ENCODE results near the gene FRRS1. TPM values are rescaled to one million over a fixed set of nuclear protein-coding genes. Genes with fewer than 3 reads are reported as not detected.

The FRRS1 gene
- total RNA-seq, 1 experiment from 2014 or later: 7.2 TPM

DNA sequence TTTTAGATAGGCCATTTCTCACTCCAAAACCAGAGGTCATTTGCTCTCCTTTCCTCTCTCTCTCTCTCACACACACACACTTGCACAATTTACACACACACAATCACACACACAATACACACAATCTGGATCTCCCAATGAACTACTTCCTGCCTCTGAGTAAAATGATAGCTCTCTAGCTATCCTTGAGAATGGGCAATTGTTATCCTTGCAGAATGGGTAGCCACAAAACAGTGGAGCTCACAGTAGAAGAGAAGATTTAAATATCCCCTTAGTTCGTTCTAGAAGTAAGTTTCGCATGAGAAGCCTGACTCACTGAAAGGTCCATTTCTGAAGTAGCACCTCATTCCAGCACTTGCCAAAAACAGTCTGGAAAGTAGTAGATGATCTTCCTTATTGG, 102.9 kb downstream of the FRRS1 start:
- Mint-ChIP-seq H3K27ac (ENCODE audit: low read depth, unreplicated experiment) (peak overlapping the region; percentile 95), H3K27me3 (ENCODE audit: insufficient read depth, unreplicated experiment) (no peaks in the 10 kb centered on the region), H3K9me3 (ENCODE audit: unreplicated experiment) (no peaks in the 10 kb centered on the region), H3K4me1 (ENCODE audit: insufficient read depth, unreplicated experiment) (peaks cover 29% of the 10 kb centered on the region), H3K36me3 (ENCODE audit: insufficient read depth, unreplicated experiment) (peaks cover 6% of the 10 kb centered on the region), H3K4me3 (ENCODE audit: unreplicated experiment) (peak overlapping the region; percentile 19)
- no peak for DNase-seq (ENCODE audit: unreplicated experiment)
- CTCF ChIA-PET: interaction anchor here (0.6 to 1.8 kb wide), 7 partner anchors 10 to 535 kb away, joined by 3 to 8 read pairs (median 4); no protein-coding TSS in a partner anchor
- no TSS peak for BruUV-seq (replicated peaks)
- TF ChIP-seq, protein P1, sequence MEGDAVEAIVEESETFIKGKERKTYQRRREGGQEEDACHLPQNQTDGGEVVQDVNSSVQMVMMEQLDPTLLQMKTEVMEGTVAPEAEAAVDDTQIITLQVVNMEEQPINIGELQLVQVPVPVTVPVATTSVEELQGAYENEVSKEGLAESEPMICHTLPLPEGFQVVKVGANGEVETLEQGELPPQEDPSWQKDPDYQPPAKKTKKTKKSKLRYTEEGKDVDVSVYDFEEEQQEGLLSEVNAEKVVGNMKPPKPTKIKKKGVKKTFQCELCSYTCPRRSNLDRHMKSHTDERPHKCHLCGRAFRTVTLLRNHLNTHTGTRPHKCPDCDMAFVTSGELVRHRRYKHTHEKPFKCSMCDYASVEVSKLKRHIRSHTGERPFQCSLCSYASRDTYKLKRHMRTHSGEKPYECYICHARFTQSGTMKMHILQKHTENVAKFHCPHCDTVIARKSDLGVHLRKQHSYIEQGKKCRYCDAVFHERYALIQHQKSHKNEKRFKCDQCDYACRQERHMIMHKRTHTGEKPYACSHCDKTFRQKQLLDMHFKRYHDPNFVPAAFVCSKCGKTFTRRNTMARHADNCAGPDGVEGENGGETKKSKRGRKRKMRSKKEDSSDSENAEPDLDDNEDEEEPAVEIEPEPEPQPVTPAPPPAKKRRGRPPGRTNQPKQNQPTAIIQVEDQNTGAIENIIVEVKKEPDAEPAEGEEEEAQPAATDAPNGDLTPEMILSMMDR (IDR thresholded peaks at IDR 0.05; ENCODE audit: unreplicated experiment): no peak
- intact Hi-C loops (cut with micrococcal nuclease): no loop called here
- POLR2A ChIA-PET: interaction anchor here (0.6 to 7.8 kb wide), 12 partner anchors 9 to 388 kb away, joined by 3 to 148 read pairs (median 6); partner anchors contain the start of genes FRRS1 and PALMD

DNA sequence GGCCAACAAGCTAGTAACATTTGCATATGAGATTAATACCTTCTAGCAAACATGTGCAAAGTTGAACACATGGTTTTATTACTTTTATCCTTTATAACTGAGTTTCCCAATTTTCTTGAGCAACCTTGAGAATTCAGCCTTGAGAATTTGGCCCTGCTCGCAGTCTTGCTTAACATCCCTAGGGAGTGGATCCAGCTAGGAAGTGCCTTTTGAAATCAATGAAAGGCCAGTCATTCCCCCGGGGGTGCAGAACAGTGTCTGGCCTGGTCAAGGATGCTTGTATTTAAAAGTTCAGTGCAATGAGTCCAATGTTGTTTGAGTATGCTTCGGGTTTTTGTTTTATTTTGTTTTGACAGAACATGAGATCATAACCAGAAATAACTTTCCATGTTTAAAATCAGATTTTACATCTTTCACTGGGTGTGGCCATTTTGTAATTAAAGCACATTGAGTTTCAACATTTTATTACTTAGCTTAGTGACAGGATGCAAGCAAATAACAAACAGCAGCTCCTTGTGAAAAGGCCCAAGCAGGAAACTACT, 103.8 kb downstream of the FRRS1 start:
- ChIA-PET CTCF (interaction anchor here (1.1 to 6.8 kb wide), 5 partner anchors 9 to 118 kb away, joined by 3 to 38 read pairs (median 7); partner anchors contain the start of gene PALMD), POLR2A (interaction anchor here (0.7 to 7.8 kb wide), 15 partner anchors 9 to 118 kb away, joined by 3 to 148 read pairs (median 7); partner anchors contain the start of genes FRRS1 and PALMD)
- no TSS peak for BruUV-seq (replicated peaks)
- Mint-ChIP-seq H3K9me3 (ENCODE audit: unreplicated experiment) (no peaks in the 10 kb centered on the region), H3K36me3 (ENCODE audit: insufficient read depth, unreplicated experiment) (peaks cover 6% of the 10 kb centered on the region), H3K4me1 (ENCODE audit: insufficient read depth, unreplicated experiment) (peaks cover 29% of the 10 kb centered on the region), H3K4me3 (ENCODE audit: unreplicated experiment) (no peak overlapping the region), H3K27me3 (ENCODE audit: insufficient read depth, unreplicated experiment) (no peaks in the 10 kb centered on the region), H3K27ac (ENCODE audit: low read depth, unreplicated experiment) (peak overlapping the region; percentile 95)
- intact Hi-C loops (cut with micrococcal nuclease): no loop called here
- TF ChIP-seq, protein P1 (IDR thresholded peaks at IDR 0.05; ENCODE audit: unreplicated experiment): no peak
- peak; percentile 98 for DNase-seq (ENCODE audit: unreplicated experiment)

DNA sequence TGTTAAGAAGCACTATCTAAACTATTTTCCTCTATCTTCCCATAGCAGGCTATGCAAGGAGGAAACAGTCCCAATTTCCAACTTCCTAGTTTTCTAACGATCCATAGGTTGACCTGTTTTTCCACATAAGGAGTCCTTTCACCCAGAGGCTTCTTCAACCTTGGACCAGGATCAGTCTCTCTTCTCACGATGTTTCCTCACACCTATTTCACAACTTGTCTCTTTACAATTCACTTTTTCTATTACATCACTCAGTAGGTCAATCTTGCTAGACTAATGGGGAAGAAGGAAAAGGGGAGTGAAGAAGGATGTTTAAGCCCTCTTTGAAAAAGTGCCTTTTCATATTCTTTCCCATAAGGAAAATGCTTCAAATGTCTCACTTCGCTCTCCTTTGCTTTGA, 104.7 kb downstream of the FRRS1 start:
- DNase-seq (ENCODE audit: unreplicated experiment): peak; percentile 86
- Mint-ChIP-seq H3K4me3 (ENCODE audit: unreplicated experiment) (no peak overlapping the region), H3K27ac (ENCODE audit: low read depth, unreplicated experiment) (peak overlapping the region; percentile 95), H3K9me3 (ENCODE audit: unreplicated experiment) (no peaks in the 10 kb centered on the region), H3K4me1 (ENCODE audit: insufficient read depth, unreplicated experiment) (peaks cover 29% of the 10 kb centered on the region), H3K36me3 (ENCODE audit: insufficient read depth, unreplicated experiment) (peaks cover 6% of the 10 kb centered on the region), H3K27me3 (ENCODE audit: insufficient read depth, unreplicated experiment) (no peaks in the 10 kb centered on the region)
- ChIA-PET CTCF (interaction anchor here (0.7 to 6.8 kb wide), 4 partner anchors 10 to 62 kb away, joined by 3 to 38 read pairs (median 6); partner anchors contain the start of gene PALMD), POLR2A (interaction anchor here (1.2 to 7.8 kb wide), 13 partner anchors 8 to 113 kb away, joined by 3 to 148 read pairs (median 7); partner anchors contain the start of genes FRRS1 and PALMD)
- BruUV-seq (replicated peaks): no TSS peak
- intact Hi-C loops (cut with micrococcal nuclease): no loop called here
- TF ChIP-seq, protein P1 (IDR thresholded peaks at IDR 0.05; ENCODE audit: unreplicated experiment): no peak

DNA sequence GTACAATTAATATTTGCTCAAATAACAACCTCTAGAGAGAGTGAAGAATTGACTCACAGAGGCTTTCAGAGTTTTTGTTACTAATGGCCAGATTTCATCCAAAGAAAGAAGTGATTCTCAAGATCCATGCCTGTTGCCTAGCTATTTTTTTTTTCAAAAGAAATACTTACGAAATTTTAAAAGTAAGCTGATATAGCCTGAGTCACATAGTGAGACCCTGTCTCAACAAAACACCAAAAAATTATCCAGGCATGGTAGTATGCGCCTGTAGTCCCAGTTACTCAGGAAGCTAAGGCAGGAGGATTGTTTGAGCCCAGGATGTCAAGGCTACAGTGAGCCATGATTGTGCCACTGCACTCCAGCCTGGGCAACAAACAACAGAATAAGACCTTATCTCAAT, 105.9 kb downstream of the FRRS1 start:
- Mint-ChIP-seq H3K27me3 (ENCODE audit: insufficient read depth, unreplicated experiment) (no peaks in the 10 kb centered on the region), H3K27ac (ENCODE audit: low read depth, unreplicated experiment) (peak overlapping the region; percentile 78), H3K9me3 (ENCODE audit: unreplicated experiment) (no peaks in the 10 kb centered on the region), H3K36me3 (ENCODE audit: insufficient read depth, unreplicated experiment) (peaks cover 6% of the 10 kb centered on the region), H3K4me3 (ENCODE audit: unreplicated experiment) (no peak overlapping the region), H3K4me1 (ENCODE audit: insufficient read depth, unreplicated experiment) (peaks cover 29% of the 10 kb centered on the region)
- peak; percentile 21 for DNase-seq (ENCODE audit: unreplicated experiment)
- CTCF ChIA-PET: interaction anchor here (0.6 to 6.8 kb wide), 5 partner anchors 14 to 179 kb away, joined by 3 to 38 read pairs (median 4); partner anchors contain the start of gene PALMD
- BruUV-seq (replicated peaks): no TSS peak
- TF ChIP-seq, protein P1 (IDR thresholded peaks at IDR 0.05; ENCODE audit: unreplicated experiment): no peak
- POLR2A ChIA-PET: interaction anchor here (1.2 to 7.8 kb wide), 6 partner anchors 13 to 104 kb away, joined by 3 to 148 read pairs (median 10); partner anchors contain the start of gene PALMD
- intact Hi-C loops (cut with micrococcal nuclease): no loop called here
